Neural cell (in vitro differentiated cells): ENCODE data around the gene EXOC4. TPM values are rescaled to one million over a fixed set of nuclear protein-coding genes. Genes with fewer than 3 reads are reported as not detected.

ENCODE experiments used
- H2AFZ ChIP-seq: fragments of 200-600, 300-800 bp; sonication (generic), shearing (Covaris generic); 2 replicates; pipeline ENCODE4 v1.6.0; 2014; ENCODE audit warnings: low read depth, mild to moderate bottlenecking, antibody characterized with exemption, low read length, moderate library complexity
- H3F3A ChIP-seq: fragments of 200-600 bp; shearing (Covaris generic); 2 replicates; pipeline ENCODE4 v1.6.1; 2016; ENCODE audit warnings: mild to moderate bottlenecking, moderate library complexity, mixed read lengths, antibody characterized with exemption, low read length; ENCODE audit not compliant: insufficient read depth, poor library complexity, severe bottlenecking
- H3K27ac ChIP-seq: fragments of 200-600, 300-800 bp; sonication (generic), shearing (Covaris generic); 2 replicates; pipeline ENCODE4 v1.5.1; 2014; ENCODE audit warnings: mild to moderate bottlenecking, low read length, moderate library complexity
- H3K27me3 ChIP-seq: fragments of 300-800, 200-600 bp; sonication (generic), shearing (Covaris generic); 2 replicates; pipeline ENCODE4 v1.6.0; 2014; ENCODE audit warnings: mild to moderate bottlenecking, low read depth, low read length, moderate library complexity; ENCODE audit not compliant: insufficient read depth
- H3K36me3 ChIP-seq: fragments of 300-800, 200-600 bp; sonication (generic), shearing (Covaris generic); 2 replicates; pipeline ENCODE4 v1.5.1; 2014; ENCODE audit warnings: mild to moderate bottlenecking, antibody characterized with exemption, low read length, moderate library complexity; ENCODE audit not compliant: insufficient read depth
- H3K4me2 ChIP-seq: fragments of 300-800, 200-600 bp; sonication (generic), shearing (Covaris generic); 2 replicates; pipeline ENCODE4 v1.6.0; 2014; ENCODE audit warnings: mild to moderate bottlenecking, low read length
- H3K4me3 ChIP-seq: fragments of 300-800, 200-600 bp; sonication (generic), shearing (Covaris generic); 2 replicates; pipeline ENCODE4 v1.5.1; 2014; ENCODE audit warnings: mild to moderate bottlenecking, low read length, moderate library complexity
- H3K79me2 ChIP-seq: fragments of 200-600 bp; shearing (Covaris generic); replicated peaks from 2 replicates; pipeline ENCODE4 v1.6.0; 2014; ENCODE audit warnings: mild to moderate bottlenecking, low read length, moderate library complexity; ENCODE audit not compliant: insufficient read depth
- H3K9ac ChIP-seq: fragments of 300-800, 200-600 bp; sonication (generic), shearing (Covaris generic); 2 replicates; pipeline ENCODE4 v1.6.1; 2016; ENCODE audit warnings: mild to moderate bottlenecking, low read length, mixed read lengths
- H3K9me2 ChIP-seq: fragments of 200-600 bp; shearing (Covaris generic); 2 replicates; pipeline ENCODE4 v1.6.1; 2016; ENCODE audit warnings: mild to moderate bottlenecking, low read length, mixed read lengths; ENCODE audit not compliant: insufficient read depth
- H3K9me3 ChIP-seq: fragments of 200-600, 300-800 bp; sonication (generic), shearing (Covaris generic); 2 replicates; pipeline ENCODE4 v1.6.1; 2016; ENCODE audit warnings: mild to moderate bottlenecking, mixed run types, low read length, moderate library complexity, mixed read lengths
- H4K20me1 ChIP-seq: fragments of 200-600 bp; shearing (Covaris generic); 2 replicates; pipeline ENCODE4 v1.6.1; 2016; ENCODE audit warnings: mild to moderate bottlenecking, mixed run types; ENCODE audit not compliant: insufficient read depth
- EP300 ChIP-seq: fragments of 450-650 bp; conservative IDR thresholded peaks from 2 replicates; pipeline ENCODE4 v1.6.1; 2014; ENCODE audit warnings: antibody characterized with exemption, mild to moderate bottlenecking, moderate library complexity; ENCODE audit not compliant: poor library complexity, severe bottlenecking
- EZH2 ChIP-seq: fragments of 200-600, 300-800 bp; shearing (Covaris generic), sonication (generic); IDR thresholded peaks from 2 replicates; pipeline ENCODE4 v1.6.1; 2014; ENCODE audit warnings: antibody characterized with exemption, low read length, borderline replicate concordance, mild to moderate bottlenecking; ENCODE audit not compliant: insufficient read depth, poor library complexity, severe bottlenecking
- MXI1 ChIP-seq: fragments of 450-650 bp; conservative IDR thresholded peaks from 2 replicates; pipeline ENCODE4 v1.6.1; 2014; ENCODE audit warnings: antibody characterized with exemption, mild to moderate bottlenecking; ENCODE audit not compliant: poor library complexity, severe bottlenecking
- POLR2AphosphoS5 ChIP-seq: IDR thresholded peaks from 2 replicates; pipeline ENCODE4 v1.6.1; 2012
- RAD21 ChIP-seq: fragments of 450-650 bp; conservative IDR thresholded peaks from 2 replicates; pipeline ENCODE4 v1.6.1; 2014; ENCODE audit warnings: antibody characterized with exemption, mild to moderate bottlenecking, moderate library complexity
- SMC3 ChIP-seq: fragments of 450-650 bp; conservative IDR thresholded peaks from 2 replicates; pipeline ENCODE4 v1.6.1; 2014; ENCODE audit warnings: antibody characterized with exemption, mild to moderate bottlenecking, moderate library complexity; ENCODE audit not compliant: poor library complexity
- TAF1 ChIP-seq: IDR thresholded peaks from 2 replicates; pipeline ENCODE4 v1.6.1; 2012; ENCODE audit warnings: low read depth
- polyA plus RNA-seq: library from polyadenylated mRNA; depleted of rRNA; stranded (reverse); fragments of >200 nt; gene quantifications from 2 replicates; pipeline ENCODE4 v1.2.3, GENCODE V29; 2014
- TF ChIP-seq, protein P1 (sequence below): fragments of 450-650 bp; IDR thresholded peaks from 2 replicates; pipeline ENCODE4 v1.5.1; 2014; ENCODE audit warnings: antibody characterized with exemption, mild to moderate bottlenecking, moderate library complexity; ENCODE audit not compliant: poor library complexity, severe bottlenecking
- TF ChIP-seq, protein P2 (sequence below): IDR thresholded peaks from 2 replicates; pipeline ENCODE4 v1.6.1; 2012; ENCODE audit warnings: borderline replicate concordance

EXOC4 gene
- polyA plus RNA-seq, 1 donor from 2014 or later, result 36.5 TPM

DNA sequence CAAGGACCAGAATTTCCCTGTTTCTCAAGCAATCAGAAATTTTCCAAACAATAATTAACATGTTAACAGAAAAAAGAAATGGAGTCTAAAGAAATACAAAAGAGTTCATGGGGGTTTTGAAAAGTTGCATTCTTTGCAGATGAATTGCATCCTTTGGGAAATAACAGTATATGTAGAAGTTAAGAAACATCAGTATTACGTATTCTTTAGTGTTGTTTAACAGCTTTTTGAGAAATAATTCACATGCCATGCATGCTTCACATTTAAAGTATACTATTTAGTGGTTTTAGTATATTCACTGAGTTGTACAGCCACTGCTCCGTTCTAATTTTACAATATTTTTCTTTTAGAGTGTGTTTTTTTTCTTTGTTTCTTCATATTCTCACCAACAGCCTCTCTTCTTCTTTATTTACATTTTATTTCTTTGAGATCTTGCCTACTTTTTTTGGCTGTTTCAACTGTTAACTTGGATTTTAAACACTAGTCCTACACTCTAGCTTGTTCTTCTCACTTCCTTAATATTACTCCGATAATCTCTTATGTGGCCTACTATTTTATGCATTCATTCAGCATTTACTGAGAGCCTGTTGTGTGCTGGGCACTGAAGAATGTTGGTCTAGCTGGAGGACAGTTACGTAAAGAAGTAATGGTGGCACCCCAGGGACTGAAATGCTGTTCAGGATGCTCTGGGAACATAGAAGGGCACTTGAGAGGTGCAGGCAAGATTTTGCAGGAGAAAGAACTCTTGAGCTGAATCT is 330.1 kb downstream of the EXOC4 start:
- no peak overlapping the region for H3K4me3 ChIP-seq

DNA sequence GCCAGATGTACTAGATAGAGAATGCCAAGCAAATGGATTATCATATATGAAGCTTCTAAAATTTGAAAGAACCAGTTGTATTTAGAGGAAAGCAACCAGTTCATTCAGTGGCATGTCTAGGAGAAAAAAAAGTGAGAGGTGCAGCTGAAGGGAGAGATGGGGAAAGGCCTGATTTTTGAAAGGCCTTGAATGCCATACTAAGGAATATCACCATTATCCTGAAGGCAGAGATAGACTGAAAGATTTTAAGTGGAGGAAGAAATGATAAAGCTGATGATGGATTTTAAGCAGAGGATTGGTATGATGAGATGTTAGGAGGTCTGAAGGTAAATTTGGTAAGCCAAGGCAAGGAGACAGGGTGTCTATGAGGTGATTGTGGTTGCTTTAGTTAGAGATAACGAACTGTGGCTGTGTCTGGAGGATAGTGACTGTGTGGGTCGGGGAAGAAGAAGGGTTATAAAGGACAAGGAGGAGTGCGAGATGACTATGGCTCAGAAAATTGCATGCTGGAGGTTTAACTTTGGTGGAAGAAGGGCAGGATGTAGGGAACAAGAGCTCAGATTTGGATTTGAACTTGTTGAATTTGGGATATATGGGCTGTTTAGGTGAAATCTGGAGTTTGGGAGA is 330.8 kb downstream of the EXOC4 start:
- H3K9me2 ChIP-seq, result no peaks in the 10 kb centered on the region
- H3K9me3 ChIP-seq, result no peaks in the 10 kb centered on the region
- no peaks in the 10 kb centered on the region for H3F3A ChIP-seq
- H3K4me3 ChIP-seq, result no peak overlapping the region
- H3K36me3 ChIP-seq, result no peaks in the 10 kb centered on the region
- H3K27ac ChIP-seq, result no peak overlapping the region
- H2AFZ ChIP-seq, result no peak overlapping the region
- H3K4me2 ChIP-seq, result no peak overlapping the region
- H3K79me2 ChIP-seq, result no peaks in the 10 kb centered on the region
- no peaks in the 10 kb centered on the region for H4K20me1 ChIP-seq
- no peak overlapping the region for H3K9ac ChIP-seq
- no peaks in the 10 kb centered on the region for H3K27me3 ChIP-seq
- TF ChIP-seq TAF1, result no peak
- no peak for TF ChIP-seq POLR2AphosphoS5
- no peak for TF ChIP-seq SMC3
- TF ChIP-seq EZH2, result no peak
- TF ChIP-seq, protein P1, sequence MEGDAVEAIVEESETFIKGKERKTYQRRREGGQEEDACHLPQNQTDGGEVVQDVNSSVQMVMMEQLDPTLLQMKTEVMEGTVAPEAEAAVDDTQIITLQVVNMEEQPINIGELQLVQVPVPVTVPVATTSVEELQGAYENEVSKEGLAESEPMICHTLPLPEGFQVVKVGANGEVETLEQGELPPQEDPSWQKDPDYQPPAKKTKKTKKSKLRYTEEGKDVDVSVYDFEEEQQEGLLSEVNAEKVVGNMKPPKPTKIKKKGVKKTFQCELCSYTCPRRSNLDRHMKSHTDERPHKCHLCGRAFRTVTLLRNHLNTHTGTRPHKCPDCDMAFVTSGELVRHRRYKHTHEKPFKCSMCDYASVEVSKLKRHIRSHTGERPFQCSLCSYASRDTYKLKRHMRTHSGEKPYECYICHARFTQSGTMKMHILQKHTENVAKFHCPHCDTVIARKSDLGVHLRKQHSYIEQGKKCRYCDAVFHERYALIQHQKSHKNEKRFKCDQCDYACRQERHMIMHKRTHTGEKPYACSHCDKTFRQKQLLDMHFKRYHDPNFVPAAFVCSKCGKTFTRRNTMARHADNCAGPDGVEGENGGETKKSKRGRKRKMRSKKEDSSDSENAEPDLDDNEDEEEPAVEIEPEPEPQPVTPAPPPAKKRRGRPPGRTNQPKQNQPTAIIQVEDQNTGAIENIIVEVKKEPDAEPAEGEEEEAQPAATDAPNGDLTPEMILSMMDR, result no peak
- TF ChIP-seq RAD21, result no peak
- TF ChIP-seq, protein P2, sequence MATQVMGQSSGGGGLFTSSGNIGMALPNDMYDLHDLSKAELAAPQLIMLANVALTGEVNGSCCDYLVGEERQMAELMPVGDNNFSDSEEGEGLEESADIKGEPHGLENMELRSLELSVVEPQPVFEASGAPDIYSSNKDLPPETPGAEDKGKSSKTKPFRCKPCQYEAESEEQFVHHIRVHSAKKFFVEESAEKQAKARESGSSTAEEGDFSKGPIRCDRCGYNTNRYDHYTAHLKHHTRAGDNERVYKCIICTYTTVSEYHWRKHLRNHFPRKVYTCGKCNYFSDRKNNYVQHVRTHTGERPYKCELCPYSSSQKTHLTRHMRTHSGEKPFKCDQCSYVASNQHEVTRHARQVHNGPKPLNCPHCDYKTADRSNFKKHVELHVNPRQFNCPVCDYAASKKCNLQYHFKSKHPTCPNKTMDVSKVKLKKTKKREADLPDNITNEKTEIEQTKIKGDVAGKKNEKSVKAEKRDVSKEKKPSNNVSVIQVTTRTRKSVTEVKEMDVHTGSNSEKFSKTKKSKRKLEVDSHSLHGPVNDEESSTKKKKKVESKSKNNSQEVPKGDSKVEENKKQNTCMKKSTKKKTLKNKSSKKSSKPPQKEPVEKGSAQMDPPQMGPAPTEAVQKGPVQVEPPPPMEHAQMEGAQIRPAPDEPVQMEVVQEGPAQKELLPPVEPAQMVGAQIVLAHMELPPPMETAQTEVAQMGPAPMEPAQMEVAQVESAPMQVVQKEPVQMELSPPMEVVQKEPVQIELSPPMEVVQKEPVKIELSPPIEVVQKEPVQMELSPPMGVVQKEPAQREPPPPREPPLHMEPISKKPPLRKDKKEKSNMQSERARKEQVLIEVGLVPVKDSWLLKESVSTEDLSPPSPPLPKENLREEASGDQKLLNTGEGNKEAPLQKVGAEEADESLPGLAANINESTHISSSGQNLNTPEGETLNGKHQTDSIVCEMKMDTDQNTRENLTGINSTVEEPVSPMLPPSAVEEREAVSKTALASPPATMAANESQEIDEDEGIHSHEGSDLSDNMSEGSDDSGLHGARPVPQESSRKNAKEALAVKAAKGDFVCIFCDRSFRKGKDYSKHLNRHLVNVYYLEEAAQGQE, result no peak
- no peak for TF ChIP-seq EP300

More for the DNA sequence above, 330.1 kb downstream of the EXOC4 start:
- no peaks in the 10 kb centered on the region for H3F3A ChIP-seq
- H2AFZ ChIP-seq, result no peak overlapping the region
- no peak overlapping the region for H3K27ac ChIP-seq
- no peaks in the 10 kb centered on the region for H3K79me2 ChIP-seq
- no peaks in the 10 kb centered on the region for H3K9me3 ChIP-seq
- no peak overlapping the region for H3K4me2 ChIP-seq
- H3K9me2 ChIP-seq, result no peaks in the 10 kb centered on the region
- H4K20me1 ChIP-seq, result no peaks in the 10 kb centered on the region
- H3K9ac ChIP-seq, result no peak overlapping the region
- no peaks in the 10 kb centered on the region for H3K36me3 ChIP-seq
- H3K27me3 ChIP-seq, result no peaks in the 10 kb centered on the region
- TF ChIP-seq EZH2, result no peak
- no peak for TF ChIP-seq EP300
- TF ChIP-seq RAD21, result no peak
- TF ChIP-seq MXI1, result no peak
- no peak for TF ChIP-seq SMC3
- no peak for TF ChIP-seq TAF1
- no peak for TF ChIP-seq POLR2AphosphoS5
- TF ChIP-seq, protein P1, result no peak
- TF ChIP-seq, protein P2, result no peak
